Stimulated activated CD4-positive, alpha-beta T cell treated with anti-CD3 and anti-CD28 coated beads, Interleukin-12 subunit alpha, Interleukin-12 subunit beta, amount 100 ng/mL, for 48 hours (primary cell): Measurements from ENCODE around the gene CHURC1.
A peak's percentile ranks its signal among the peaks of the same experiment; 100 is the strongest.

Experiments used
- DNase-seq, 3 donors: peaks; one replicate each; pipeline ENCODE4 v3.0.0-alpha.2; 2020; ENCODE audit warnings: low read depth in 2 of 3, low spot score in 1 of 3

CHURC1 gene

DNA sequence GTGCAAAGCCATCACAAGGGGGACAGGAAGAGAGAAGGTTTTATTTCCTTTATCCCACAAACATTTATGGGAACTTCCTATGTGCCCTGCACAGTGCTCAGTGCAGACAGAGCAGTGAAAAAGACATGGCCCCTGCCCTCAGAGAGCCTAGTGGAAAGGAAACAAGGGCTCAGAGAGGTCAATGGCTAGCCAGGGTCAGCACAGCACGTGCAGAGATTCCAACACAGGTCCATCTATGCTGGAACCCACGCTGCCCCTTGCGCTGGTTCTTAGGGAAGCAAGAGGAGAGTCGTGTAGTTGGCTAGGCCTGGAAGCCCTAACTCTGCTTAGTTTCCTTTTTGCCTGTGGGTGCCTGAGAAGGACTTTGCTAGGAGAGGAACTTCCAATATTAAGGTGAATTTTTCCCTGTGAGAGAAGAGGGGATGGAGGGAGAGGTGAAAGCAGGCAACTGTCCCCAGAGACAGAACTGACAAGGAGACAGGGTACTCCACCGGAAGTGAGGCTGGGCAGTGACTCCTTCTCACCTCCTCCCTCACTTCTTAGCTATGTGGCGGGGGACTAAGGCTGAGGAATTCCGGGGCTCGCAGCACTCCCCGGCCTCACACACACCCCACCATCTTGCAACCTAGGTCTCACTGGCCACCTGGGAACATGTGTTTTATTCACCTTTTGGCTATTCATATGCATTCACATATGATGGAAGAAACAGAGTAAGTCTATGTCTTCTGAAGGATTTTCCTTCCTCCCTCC lies 40.4 kb downstream of the CHURC1 start:
- no peak for DNase-seq

DNA sequence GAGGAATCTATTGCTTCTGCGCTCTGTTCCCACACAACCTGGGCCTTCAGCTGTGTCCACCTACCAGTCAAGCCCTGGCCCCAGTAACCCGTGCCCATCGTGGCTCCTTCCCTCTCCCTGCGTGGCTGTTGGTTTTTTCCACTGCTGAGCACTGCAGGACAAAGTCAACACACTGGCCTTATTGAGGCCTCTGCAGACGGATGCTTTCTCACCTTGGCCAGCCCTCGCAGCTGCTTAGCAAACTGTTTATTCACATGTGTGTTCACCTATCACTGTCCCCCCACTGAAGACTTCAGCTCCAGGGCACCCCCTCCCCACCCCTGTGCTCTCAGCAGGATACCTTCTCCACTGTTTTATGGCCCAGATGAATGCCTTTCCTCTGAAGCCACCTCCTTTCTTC lies 41.0 kb downstream of the CHURC1 start:
- DNase-seq = no peak

DNA sequence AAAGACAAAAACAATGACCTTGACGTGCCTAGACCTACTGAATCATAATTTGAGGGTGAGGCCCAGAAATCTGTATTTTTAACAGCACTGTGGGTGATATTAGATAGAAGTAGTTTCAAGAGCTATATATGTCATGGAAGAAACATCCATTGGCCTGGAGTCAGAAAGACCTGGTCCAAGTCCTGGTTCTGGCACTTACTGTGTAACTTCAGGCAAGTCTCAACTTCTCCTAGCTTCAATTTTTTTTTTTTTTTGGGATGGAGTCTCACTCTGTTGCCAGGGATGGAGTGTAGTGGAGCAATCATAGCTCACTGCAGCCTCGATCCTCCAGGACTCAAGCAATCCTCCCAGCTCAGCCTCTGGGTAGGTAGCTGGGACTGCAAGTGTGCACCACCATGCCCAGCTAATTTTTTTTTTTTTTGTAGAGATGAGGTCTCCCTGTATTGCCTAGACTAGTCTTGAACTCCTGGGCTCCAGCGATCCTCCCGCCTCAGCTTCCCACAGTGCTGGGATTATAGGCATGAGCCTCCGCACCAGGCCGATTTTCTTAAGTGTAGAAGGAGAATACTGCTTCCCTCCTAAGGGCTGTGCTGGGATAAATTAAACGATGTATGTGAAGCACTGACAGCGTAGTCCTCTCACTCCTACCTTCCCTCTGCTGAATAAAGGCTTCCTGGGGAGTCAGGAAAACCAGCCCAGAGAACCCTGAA lies 42.6 kb downstream of the CHURC1 start:
- no peak for DNase-seq

DNA sequence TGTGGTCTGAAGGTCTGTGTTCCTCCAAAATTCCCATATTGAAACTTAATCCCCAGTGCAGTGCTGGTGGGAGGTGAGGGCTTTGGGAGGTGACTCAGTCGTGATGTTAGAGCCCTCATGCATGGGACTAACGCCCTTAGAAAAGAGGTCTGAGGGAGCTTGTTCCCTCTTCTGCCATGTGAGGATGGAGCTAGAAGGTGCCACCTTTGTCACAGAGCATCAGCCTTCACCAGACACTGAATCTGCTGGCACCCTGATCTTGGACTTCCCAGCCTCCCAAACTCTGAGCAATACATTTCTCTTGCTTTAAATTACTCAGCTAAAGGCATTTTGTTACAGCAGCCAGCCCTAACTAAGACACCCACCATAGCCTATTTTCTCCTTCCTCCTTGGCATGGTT lies 43.9 kb downstream of the CHURC1 start:
- no peak for DNase-seq

DNA sequence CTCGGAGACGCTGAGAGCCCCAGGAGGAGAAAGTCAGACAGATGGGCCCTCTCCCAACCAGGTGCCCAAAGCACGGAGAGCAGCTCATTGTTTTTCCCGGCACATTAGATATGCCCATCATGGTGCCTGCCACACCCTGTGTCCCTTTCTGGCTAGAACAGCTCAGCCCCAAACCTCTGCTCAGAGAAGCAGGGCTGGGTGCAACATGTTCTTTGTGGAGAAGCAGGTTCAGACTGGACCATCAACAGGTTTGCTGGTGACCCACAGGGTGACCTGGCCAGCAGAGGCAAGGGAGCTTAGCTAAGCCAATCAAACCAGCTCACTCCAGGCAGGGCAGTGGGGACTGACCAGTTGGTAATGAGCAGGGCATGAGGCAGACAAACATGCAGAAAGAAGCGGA lies 44.5 kb downstream of the CHURC1 start:
- DNase-seq = no peak

DNA sequence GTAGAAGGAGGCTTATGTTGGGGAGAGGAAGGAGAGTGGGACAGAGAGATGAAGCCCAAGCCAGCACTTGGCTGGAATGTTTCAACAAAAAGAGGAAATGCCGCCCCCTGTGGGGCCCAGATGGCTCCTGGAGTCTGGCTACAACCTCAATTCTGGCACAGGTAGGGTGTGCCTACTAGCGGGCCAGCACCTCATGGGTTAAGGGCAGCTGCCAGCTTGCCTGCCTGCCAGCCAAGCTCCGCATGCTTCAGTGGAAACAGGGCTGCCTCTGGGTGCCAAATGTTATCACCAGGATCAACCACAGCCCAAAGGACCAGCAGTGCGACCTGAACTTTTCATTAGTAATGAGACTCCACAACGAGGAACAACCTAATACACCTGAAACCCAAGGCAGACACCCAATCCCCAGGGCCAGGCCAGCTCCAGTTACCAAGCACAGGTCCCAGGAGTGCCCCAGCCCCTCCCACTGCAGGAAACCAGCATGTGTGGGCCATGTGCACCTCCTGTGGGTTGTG lies 46.6 kb downstream of the CHURC1 start:
- no peak for DNase-seq

DNA sequence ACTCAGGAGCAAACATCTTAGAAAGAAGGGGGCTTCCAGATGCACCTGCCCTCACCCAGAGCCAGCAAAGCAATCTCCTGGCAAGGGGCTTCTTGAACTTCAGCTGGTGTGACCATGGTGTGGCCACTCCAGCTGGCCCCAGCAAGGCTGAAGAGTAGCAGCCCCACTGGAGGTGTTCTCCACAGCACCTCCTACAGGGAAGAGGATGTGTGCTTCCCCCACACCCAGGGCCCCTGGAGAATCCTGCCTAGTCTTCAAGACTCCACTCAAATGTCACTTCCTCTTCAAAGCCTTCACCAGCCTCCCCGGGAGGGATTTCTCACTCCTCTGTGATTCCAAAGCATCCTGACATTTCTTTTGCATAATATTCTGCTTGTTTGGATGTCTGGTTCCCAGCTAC lies 49.4 kb downstream of the CHURC1 start:
- DNase-seq = no peak

DNA sequence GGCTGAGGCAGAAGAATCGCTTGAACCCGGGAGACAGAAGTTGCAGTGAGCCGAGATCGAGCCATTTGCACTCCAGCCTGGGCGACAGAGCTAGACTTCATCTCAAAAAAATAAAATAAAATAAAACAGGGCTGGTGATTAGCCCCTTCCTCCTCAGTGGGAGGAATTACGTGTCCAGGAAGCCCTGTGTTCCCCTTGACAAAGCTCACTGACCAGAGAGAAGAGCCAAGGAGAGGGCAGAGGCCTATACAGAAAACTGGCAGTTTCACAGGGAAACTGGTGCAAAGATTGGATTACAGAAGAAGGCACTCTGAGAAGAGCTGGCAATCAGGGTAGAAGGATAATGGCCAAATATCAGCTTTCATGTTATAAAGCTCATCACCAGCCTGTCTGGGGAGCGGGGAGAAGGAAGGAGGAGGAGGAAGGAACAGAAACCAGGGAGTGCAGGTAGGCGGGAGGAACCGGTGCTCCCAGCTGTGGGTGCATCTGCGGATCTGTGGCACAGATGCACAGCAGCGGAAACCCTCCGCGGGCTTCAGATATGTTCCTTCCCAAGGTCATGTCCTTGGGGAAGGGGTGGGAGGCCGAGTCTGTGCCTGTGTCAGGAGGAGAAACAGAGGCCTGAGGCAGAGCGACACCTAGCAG lies 51.2 kb downstream of the CHURC1 start:
- DNase-seq = no peak

DNA sequence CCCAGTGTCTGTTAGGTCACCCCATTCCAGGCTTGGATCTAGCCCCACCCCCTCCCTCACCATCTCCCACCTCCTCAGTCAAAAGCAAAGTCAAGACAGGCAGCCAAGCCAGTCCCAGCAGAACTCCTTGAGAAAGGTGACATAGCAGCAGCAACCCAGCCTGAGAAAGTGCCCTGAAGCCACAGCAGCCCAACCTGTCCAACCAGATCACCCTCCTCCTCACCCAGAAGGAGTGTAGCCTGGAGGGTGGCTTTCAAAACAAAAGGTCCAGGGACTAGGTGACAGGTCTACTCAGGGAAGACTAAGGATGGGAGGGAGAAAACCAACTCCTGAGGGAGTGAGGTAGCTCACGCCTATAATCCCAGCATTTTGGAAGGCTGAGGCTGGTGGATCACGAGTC lies 52.7 kb downstream of the CHURC1 start:
- DNase-seq = no peak

DNA sequence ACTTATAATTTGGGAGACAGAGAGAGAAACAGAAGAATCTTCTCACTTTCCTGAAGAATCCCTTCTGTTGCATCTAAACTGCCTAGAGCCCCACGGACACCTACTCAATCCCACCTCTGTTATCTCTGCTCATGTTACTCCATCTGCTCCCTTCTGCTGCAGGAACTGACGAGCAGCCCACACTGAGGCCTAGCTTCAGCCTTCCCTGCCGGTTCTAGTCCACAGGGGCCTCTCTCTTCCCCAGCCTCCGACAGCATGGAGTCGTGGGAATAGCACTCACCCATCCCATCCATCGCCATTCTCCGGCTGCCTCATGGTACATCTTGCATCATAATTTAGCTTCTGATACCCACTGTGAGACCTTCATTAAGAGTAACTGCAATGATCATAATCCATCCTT lies 53.9 kb downstream of the CHURC1 start:
- DNase-seq = no peak

DNA sequence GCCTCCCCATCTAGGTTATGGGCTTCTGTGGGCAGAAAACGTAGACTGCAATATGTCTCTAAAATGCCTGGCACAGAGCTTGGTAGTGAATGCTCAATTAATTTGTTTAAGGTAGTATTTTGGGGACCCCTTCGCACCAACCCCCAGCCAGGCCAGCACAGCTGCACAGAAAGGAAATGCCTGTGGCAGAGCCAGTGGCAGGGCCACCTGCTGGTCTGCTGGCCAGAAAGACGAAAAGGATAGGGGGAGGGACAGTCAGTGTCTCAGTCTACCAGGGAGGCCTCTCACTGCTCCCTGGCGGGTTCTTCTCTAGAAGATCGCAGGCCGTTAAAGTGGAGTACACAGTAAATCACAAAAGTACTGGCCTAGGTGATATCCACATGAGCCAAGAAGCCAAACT lies 54.4 kb downstream of the CHURC1 start:
- DNase-seq = no peak

DNA sequence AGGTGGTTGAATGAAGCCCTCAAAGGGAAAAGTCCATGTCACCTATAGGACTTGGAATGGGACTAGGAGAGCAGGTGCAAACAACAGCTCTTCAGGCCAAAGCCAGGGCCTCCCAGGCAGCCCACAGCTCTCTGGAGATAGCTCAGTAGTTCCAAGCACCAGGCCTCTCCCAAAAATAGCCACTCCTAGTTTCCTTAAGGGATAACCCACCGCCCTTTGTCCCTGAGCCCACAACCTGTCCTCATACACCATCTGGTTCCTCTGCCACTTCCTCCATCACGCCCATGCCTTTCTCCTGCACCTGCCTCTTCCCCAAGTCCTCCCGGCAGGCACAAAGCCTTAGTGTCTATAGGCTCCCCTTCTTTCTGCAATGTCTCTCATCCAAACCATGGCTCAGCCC lies 55.8 kb downstream of the CHURC1 start:
- no peak for DNase-seq

DNA sequence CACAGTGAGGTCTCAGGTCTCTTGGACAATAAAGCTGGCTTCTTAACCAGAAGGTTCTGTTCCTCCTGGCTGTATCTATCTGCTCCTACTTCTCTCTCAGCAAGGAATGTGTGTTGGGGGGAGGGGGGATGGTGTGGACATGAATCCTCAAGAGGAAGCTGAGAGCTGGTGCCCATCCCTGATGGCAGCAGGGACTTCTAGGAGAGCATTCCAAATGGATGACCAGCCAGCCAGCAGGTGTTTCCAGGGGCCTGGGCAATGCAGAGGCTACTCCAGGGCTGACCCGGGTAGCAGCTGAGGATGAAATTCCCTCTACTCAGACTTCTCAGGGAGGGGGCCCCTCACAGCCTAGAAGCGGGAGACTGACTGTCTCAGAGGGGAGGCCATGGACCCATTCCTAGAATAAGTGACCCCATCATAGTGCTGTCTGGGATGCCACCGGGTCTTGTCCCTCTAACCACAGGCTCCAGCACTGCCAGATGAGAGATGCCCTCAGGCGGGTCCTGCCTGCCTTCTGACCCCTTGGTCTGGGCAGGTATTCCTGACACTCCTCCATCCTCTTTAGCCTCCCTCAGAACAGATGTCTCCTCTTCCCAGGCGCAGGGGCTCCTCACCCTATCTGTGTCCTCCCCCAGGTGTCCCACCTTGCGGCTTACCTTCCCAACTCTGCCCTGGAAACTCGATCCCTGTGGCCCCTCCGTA lies 56.7 kb downstream of the CHURC1 start:
- DNase-seq = no peak

DNA sequence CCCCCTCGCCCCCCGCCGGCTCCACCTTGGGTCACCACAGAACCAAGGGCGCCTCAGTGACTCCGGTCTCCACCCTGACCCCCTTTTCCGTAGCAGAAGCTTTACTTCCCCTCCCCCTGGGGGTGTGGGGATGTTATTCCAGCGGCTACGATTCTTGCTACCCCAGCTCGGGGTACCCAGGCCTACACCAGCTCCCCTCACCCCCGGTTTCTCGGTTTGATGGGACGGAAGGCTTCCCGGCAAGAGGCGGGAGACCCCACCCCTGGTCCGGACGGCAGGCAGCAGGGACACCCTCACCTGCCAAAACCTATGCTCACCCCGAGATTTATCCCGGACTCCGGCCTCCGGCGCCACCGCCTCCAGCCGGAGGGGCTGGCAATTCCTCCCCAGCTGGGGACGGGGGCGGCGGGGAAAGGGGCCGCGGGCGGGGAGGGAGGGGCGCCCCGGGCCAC lies 57.3 kb downstream of the CHURC1 start:
- no peak for DNase-seq

DNA sequence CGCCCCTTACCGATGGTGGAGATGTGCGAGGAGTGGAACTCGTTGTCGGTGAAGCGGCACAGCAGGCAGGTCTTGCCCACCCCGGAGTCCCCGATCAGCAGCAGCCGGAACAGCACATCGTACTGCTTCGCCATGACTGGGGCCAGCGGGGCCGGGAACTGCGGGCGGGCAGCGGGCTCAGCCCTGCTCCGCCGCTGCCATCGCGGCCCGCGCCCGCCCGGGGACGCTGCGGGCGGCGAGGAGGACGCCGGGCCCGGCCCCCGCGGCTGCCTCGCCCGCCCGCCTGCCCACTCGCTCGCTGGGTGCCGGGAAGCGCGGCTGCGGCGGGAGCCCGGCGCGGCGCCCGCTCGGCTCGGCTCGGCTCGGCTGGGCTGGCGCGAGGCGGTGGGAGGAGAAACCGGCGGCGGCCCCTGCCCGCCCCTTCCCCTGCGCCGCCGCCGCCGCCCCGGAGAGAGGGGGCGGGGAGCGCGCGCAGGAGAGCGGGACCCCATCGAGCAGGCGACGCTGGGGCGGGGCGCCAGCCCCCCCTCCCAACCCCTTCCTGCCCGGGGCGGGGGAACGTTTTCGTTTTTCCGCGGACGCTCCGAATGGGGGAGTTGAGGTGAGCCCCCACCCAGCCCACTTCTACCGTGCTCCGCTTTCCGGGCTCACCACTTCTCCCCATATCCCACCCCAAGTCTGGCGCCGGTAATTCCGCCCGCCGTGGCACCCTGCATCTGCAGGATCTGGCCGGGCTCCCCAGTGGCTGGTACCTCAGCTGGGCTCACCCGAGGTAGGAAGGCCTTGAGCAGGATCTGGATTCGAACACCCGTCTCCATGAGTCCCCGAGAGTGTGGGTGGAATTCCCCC lies 57.9 kb downstream of the CHURC1 start, which contains the start of gene RAB15:
TSS of gene RAB15 (minus strand) at position 394 of the 849 bp plus-strand sequence. CDS start at position 134, 260 bp downstream.
- DNase-seq = peak in 1 of 3 donors; percentile 15

DNA sequence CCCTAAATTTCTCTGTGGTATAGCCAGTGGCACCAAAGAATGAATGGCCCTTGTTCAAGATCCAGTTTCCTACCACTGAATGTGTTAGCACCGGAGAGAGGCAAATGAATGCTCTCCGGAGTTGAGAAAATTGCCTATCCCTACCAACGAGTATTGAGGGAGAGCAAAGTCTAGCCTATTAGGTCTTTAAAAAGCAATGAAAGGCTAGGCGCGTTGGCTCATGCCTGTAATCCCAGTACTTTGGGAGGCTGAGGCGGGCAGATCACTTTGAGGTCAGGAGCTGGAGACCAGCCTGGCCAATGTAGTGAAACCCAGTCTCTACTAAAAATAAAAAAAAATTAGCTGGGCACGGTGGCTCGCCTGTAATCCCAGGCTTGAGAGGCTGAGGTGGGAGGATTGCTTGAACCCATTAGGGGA lies 58.8 kb downstream of the CHURC1 start:
- no peak for DNase-seq

DNA sequence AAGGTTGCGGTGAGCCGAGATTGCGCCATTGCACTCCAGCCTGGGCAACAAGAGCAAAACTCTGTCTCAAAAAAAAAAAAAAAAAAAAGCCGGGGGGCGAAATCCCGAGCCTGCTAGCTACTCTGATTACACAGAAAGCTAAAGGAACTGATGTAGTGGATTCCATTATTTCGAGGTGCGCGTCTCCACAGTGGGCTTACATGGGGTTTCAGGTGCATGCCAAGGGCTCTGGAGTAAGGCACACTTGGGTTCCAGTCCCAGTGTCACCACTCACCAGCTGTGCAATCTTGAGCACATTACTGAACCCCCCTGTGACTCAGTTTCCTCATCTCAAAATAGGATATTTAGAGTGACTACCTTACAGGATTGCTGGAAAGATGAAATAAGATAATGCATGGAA lies 59.6 kb downstream of the CHURC1 start:
- DNase-seq = no peak

DNA sequence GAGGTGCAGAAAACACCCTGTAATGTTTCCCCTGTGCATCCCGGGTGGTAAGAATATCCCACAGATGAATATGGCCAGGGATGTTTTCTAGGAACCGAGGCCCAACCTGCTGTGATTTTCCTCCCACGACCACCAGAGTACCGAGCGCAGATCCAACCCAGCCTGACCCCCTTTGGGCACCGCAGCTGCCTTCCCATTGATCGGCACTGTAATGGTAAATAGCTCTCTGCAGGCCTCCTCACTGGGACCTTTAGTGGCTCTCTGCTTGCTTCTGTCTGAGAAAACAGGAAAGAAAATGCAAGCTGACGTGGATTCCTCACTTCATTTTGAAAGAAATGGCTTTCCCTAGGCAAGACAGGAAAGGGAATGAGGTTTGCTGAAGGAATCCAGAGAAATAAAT lies 60.3 kb downstream of the CHURC1 start:
- DNase-seq = no peak

DNA sequence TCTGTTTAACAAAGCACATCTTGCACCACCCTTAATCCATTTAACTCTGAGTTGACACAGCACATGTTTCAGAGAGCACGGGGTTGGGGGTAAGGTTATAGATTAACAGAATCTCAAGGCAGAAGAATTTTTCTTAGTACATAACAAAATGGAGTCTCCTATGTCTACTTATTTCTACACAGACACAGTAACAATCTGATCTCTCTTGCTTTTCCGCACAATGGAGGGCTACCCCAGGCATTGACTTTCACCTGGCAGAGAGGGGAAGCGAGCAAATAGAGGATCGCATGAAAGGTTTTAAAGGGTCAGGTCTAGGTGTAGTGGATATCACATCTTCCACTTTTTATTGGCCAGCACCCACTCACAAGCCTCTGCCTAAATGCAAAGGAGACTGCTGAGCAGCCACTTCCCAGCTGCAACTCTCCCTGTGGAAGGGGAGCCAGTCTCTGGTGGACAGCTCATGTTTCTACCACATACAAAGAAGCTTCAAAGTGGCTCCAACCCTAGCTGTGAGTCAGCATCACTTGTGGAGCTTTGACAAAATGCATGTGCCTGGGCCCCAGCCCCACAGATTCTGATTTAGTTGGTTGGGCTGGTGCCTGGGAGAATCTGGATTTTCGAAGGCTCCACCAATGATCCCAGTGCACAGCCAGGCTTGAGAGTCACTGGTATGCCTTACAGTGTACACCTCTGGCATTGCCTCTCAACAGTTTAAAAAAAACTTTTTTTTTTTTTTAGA lies 65.2 kb downstream of the CHURC1 start:
- DNase-seq = no peak
